Measurements from ENCODE around the gene CTNNBL1.

The CTNNBL1 gene

GRCh38 chr20:37838769-37839431 is 145.1 kb downstream of the CTNNBL1 start:
- no peak for TF ChIP-seq ZFX (IDR thresholded peaks at IDR 0.05; ENCODE audit: borderline replicate concordance)
- TF ChIP-seq CTCF (IDR thresholded peaks at IDR 0.05) = no peak
- peak overlapping the region; percentile 67 for H3K27ac ChIP-seq

GRCh38 chr20:37839432-37839827 is 145.6 kb downstream of the CTNNBL1 start:
- H3K27ac ChIP-seq = peak overlapping the region; percentile 67
- TF ChIP-seq CTCF (IDR thresholded peaks at IDR 0.05) (no peak), ZFX (IDR thresholded peaks at IDR 0.05; ENCODE audit: borderline replicate concordance) (no peak)

GRCh38 chr20:37839955-37840354 is 146.1 kb downstream of the CTNNBL1 start:
- peak overlapping the region; percentile 67 for H3K27ac ChIP-seq
- TF ChIP-seq CTCF (IDR thresholded peaks at IDR 0.05) (no peak), ZFX (IDR thresholded peaks at IDR 0.05; ENCODE audit: borderline replicate concordance) (no peak)

- 0 out of 2 replicates have a peak overlapping the region, but pooled peaks have one; percentile 10 for H3K27ac ChIP-seq
Observed at GRCh38 chr20:37841389-37841788, 147.6 kb downstream of the CTNNBL1 start.

GRCh38 chr20:37841971-37842370 is 148.1 kb downstream of the CTNNBL1 start:
- TF ChIP-seq CTCF (IDR thresholded peaks at IDR 0.05) = no peak
- TF ChIP-seq ZFX (IDR thresholded peaks at IDR 0.05; ENCODE audit: borderline replicate concordance) = no peak

More at GRCh38 chr20:37841389-37841788, 147.6 kb downstream of the CTNNBL1 start:
- no peak for TF ChIP-seq CTCF (IDR thresholded peaks at IDR 0.05)
- TF ChIP-seq ZFX (IDR thresholded peaks at IDR 0.05; ENCODE audit: borderline replicate concordance) = no peak

GRCh38 chr20:37845241-37845681 is 151.4 kb downstream of the CTNNBL1 start:
- peak overlapping the region; percentile 64 for H3K27ac ChIP-seq
- TF ChIP-seq ZFX (IDR thresholded peaks at IDR 0.05; ENCODE audit: borderline replicate concordance) (no peak), CTCF (IDR thresholded peaks at IDR 0.05) (no peak)

More at GRCh38 chr20:37841971-37842370, 148.1 kb downstream of the CTNNBL1 start:
- H3K27ac ChIP-seq = 0 out of 2 replicates have a peak overlapping the region, but pooled peaks have one; percentile 10

GRCh38 chr20:37845878-37846277 is 152.0 kb downstream of the CTNNBL1 start:
- peak overlapping the region; percentile 64 for H3K27ac ChIP-seq
- TF ChIP-seq CTCF (IDR thresholded peaks at IDR 0.05) (no peak), ZFX (IDR thresholded peaks at IDR 0.05; ENCODE audit: borderline replicate concordance) (no peak)
